IMR-90 (cell line): ENCODE results near the gene RPL31. TPM values are rescaled to one million over a fixed set of nuclear protein-coding genes. Genes with fewer than 3 reads are reported as not detected.

Experiments
- ATAC-seq: fragments of 200-7000 bp; cut with Tn5 transposase; 2 replicates; pipeline ENCODE4 v1.9.1; 2020; ENCODE audit warnings: low read depth, mild to moderate bottlenecking, moderate library complexity
- BruUV-seq: library from RNA; stranded (reverse); fragments of 400-500 nt; replicated peaks from 2 replicates; lab custom pipeline; 2021; lab: Mats Ljungman, UMichigan
- CTCF ChIA-PET: fragments of 300-600 bp; formaldehyde crosslinking; extraction: SDS; loops from one replicate; lab custom pipeline; 2021; ENCODE audit warnings: antibody characterized with exemption; lab: Yijun Ruan, JAX
- POLR2A ChIA-PET: fragments of 300-600 bp; sonication (Branson Sonifier 250); formaldehyde crosslinking; loops from one replicate; lab custom pipeline; 2022; ENCODE audit warnings: antibody characterized with exemption; ENCODE audit not compliant: unreplicated experiment; lab: Charles Lee
- DNase-seq: peaks from one replicate; pipeline ENCODE4 v3.0.0; 2013
- H2AFZ ChIP-seq: replicated peaks from 2 replicates; pipeline ENCODE3; 2013; ENCODE audit warnings: low read length, mild to moderate bottlenecking; ENCODE audit not compliant: poor library complexity
- H2AK5ac ChIP-seq: 2 replicates; pipeline ENCODE4 v1.6.1; 2013; ENCODE audit warnings: low read depth, low read length, inconsistent platforms
- H2AK9ac ChIP-seq: replicated peaks from 2 replicates; pipeline ENCODE3; 2013; ENCODE audit warnings: mild to moderate bottlenecking, low read depth, low read length, moderate library complexity; ENCODE audit not compliant: poor library complexity
- H2BK120ac ChIP-seq: 2 replicates; pipeline ENCODE4 v1.6.1; 2013; ENCODE audit warnings: low read depth, low read length, inconsistent platforms
- H2BK15ac ChIP-seq: 3 replicates; pipeline ENCODE4 v1.6.1; 2013; ENCODE audit warnings: low read depth, low read length, inconsistent platforms
- H2BK20ac ChIP-seq: 2 replicates; pipeline ENCODE4 v1.6.1; 2013; ENCODE audit warnings: low read depth, mild to moderate bottlenecking, inconsistent platforms, low read length, moderate library complexity
- H2BK5ac ChIP-seq: 2 replicates; pipeline ENCODE4 v1.6.1; 2013; ENCODE audit warnings: mild to moderate bottlenecking, low read depth, low read length, inconsistent platforms; ENCODE audit not compliant: poor library complexity, severe bottlenecking
- H3K14ac ChIP-seq: replicated peaks from 2 replicates; pipeline ENCODE4 v1.6.1; 2013; ENCODE audit warnings: low read depth, low read length, inconsistent platforms
- H3K18ac ChIP-seq: 2 replicates; pipeline ENCODE4 v1.6.1; 2013; ENCODE audit warnings: low read depth, low read length, control low read depth
- H3K23ac ChIP-seq: 2 replicates; pipeline ENCODE4 v1.6.1; 2013; ENCODE audit warnings: low read depth, low read length, inconsistent platforms
- H3K27ac ChIP-seq: 2 replicates; pipeline ENCODE4 v1.5.1; 2013; ENCODE audit warnings: mild to moderate bottlenecking, control low read depth, low read length; ENCODE audit not compliant: insufficient read depth
- H3K27me3 ChIP-seq: 2 replicates; pipeline ENCODE4 v1.6.1; 2013; ENCODE audit warnings: low read length; ENCODE audit not compliant: control insufficient read depth, insufficient read depth
- H3K36me3 ChIP-seq: 2 replicates; pipeline ENCODE4 v1.6.1; 2013; ENCODE audit warnings: low read length, mixed read lengths; ENCODE audit not compliant: control insufficient read depth, insufficient read depth
- H3K4ac ChIP-seq: 2 replicates; pipeline ENCODE4 v1.6.1; 2013; ENCODE audit warnings: low read depth, low read length, inconsistent platforms
- H3K4me1 ChIP-seq: 2 replicates; pipeline ENCODE4 v1.6.1; 2013; ENCODE audit warnings: low read length, mixed read lengths; ENCODE audit not compliant: control insufficient read depth, insufficient read depth
- H3K4me2 ChIP-seq: 2 replicates; pipeline ENCODE4 v1.6.1; 2013; ENCODE audit warnings: low read depth, mild to moderate bottlenecking, control low read depth, low read length, moderate library complexity
- H3K4me3 ChIP-seq: 2 replicates; pipeline ENCODE4 v1.5.1; 2013; ENCODE audit warnings: low read depth, mild to moderate bottlenecking, control low read depth, low read length, moderate library complexity; ENCODE audit not compliant: insufficient read depth
- H3K56ac ChIP-seq: 2 replicates; pipeline ENCODE4 v1.6.1; 2013; ENCODE audit warnings: low read length, inconsistent platforms; ENCODE audit not compliant: insufficient read depth; ENCODE audit errors: extremely low read depth
- H3K79me1 ChIP-seq, 2 experiments: 2 replicates each; pipeline ENCODE4 v1.6.1; 2013; ENCODE audit warnings: low read length in 2 of 2, inconsistent platforms in 1 of 2, low read depth in 1 of 2
- H3K9ac ChIP-seq: 2 replicates; pipeline ENCODE4 v1.6.1; 2013; ENCODE audit warnings: low read depth, low read length, control low read depth
- H3K9me1 ChIP-seq: 2 replicates; pipeline ENCODE4 v1.6.1; 2013; ENCODE audit warnings: low read length, inconsistent platforms; ENCODE audit not compliant: insufficient read depth
- H3K9me3 ChIP-seq: 2 replicates; pipeline ENCODE4 v1.6.1; 2013; ENCODE audit warnings: low read length; ENCODE audit not compliant: control insufficient read depth, insufficient read depth
- H4K20me1 ChIP-seq: 2 replicates; pipeline ENCODE4 v1.6.1; 2013; ENCODE audit warnings: low read length, inconsistent platforms; ENCODE audit not compliant: insufficient read depth
- H4K5ac ChIP-seq: 2 replicates; pipeline ENCODE4 v1.6.1; 2013; ENCODE audit warnings: mild to moderate bottlenecking, low read depth, low read length, control low read depth
- H4K8ac ChIP-seq, 2 experiments: 2 replicates each; pipeline ENCODE4 v1.6.1; 2013; ENCODE audit warnings: low read depth in 2 of 2, low read length in 2 of 2, control low read depth in 1 of 2, inconsistent platforms in 1 of 2
- H4K91ac ChIP-seq: 2 replicates; pipeline ENCODE4 v1.6.1; 2013; ENCODE audit warnings: low read depth, low read length, inconsistent platforms; ENCODE audit not compliant: insufficient read depth
- BHLHE40 ChIP-seq: fragments of 150-350 bp; IDR thresholded peaks from 2 replicates; pipeline ENCODE4 v1.6.1; 2016; ENCODE audit warnings: mild to moderate bottlenecking, low read depth, low read length
- CEBPB ChIP-seq: IDR thresholded peaks from 2 replicates; pipeline ENCODE4 v1.6.1; 2012; ENCODE audit warnings: low read depth, low read length, improper control_type of control experiment
- CHD1 ChIP-seq: IDR thresholded peaks from 2 replicates; pipeline ENCODE4 v1.6.1; 2012; ENCODE audit warnings: low read depth, low read length, improper control_type of control experiment
- CTCF ChIP-seq: conservative IDR thresholded peaks from 2 replicates; pipeline ENCODE4 v1.5.1; 2012; ENCODE audit warnings: mild to moderate bottlenecking, low read depth, low read length, improper control_type of control experiment
- ELK1 ChIP-seq: fragments of 150-350 bp; IDR thresholded peaks from 2 replicates; pipeline ENCODE4 v1.6.1; 2016; ENCODE audit warnings: low read depth, mild to moderate bottlenecking, low read length, moderate library complexity, borderline replicate concordance
- FOS ChIP-seq: fragments of 150-350 bp; IDR thresholded peaks from 2 replicates; pipeline ENCODE4 v1.6.1; 2016; ENCODE audit warnings: low read depth, low read length
- MAFK ChIP-seq: IDR thresholded peaks from 2 replicates; pipeline ENCODE4 v1.6.1; 2012; ENCODE audit warnings: low read depth, low read length, improper control_type of control experiment
- MAZ ChIP-seq: IDR thresholded peaks from 2 replicates; pipeline ENCODE4 v1.6.1; 2012; ENCODE audit warnings: low read depth, mild to moderate bottlenecking, low read length, improper control_type of control experiment, moderate library complexity, borderline replicate concordance
- MXI1 ChIP-seq: IDR thresholded peaks from 2 replicates; pipeline ENCODE4 v1.6.1; 2012; ENCODE audit warnings: low read depth, mild to moderate bottlenecking, low read length, moderate library complexity, borderline replicate concordance
- NFE2L2 ChIP-seq: fragments of 150-350 bp; IDR thresholded peaks from 2 replicates; pipeline ENCODE4 v1.6.1; 2016; ENCODE audit warnings: low read depth, mild to moderate bottlenecking, low read length
- POLR2A ChIP-seq: IDR thresholded peaks from 2 replicates; pipeline ENCODE4 v1.6.1; 2012; ENCODE audit warnings: mild to moderate bottlenecking, low read depth, low read length
- RAD21 ChIP-seq: IDR thresholded peaks from 2 replicates; pipeline ENCODE4 v1.6.1; 2012; ENCODE audit warnings: low read length, improper control_type of control experiment
- RCOR1 ChIP-seq: IDR thresholded peaks from 2 replicates; pipeline ENCODE4 v1.6.1; 2012; ENCODE audit warnings: mild to moderate bottlenecking, low read length, improper control_type of control experiment; ENCODE audit not compliant: insufficient replicate concordance
- SMC3 ChIP-seq: fragments of 150-350 bp; IDR thresholded peaks from 2 replicates; pipeline ENCODE4 v1.6.1; 2016; ENCODE audit warnings: low read depth, mild to moderate bottlenecking, antibody characterized with exemption, low read length, moderate library complexity
- USF2 ChIP-seq: fragments of 150-350 bp; IDR thresholded peaks from 2 replicates; pipeline ENCODE4 v1.6.1; 2017; ENCODE audit warnings: mild to moderate bottlenecking, antibody characterized with exemption, low read length, low read depth
- WGBS, 2 experiments: methylation state at CpG; one replicate each; pipeline versions ENCODE4 v1.1.5 to v1.1.7; 2013; ENCODE audit warnings: missing lambda C conversion rate in 2 of 2; ENCODE audit not compliant: insufficient read length in 1 of 2; ENCODE audit errors: extremely low coverage in 2 of 2; 5-methylcytosine and 5-hydroxymethylcytosine counted together
- dilution Hi-C: fragments of 300-500 bp; cut with HindIII; formaldehyde crosslinking; loops from one replicate; pipeline ENCODE4 v1.14.3; 2018; ENCODE audit warnings: low sequenced_read_pairs; ENCODE audit not compliant: unreplicated experiment
- in situ Hi-C: fragments of 300-500 bp; cut with MboI; formaldehyde crosslinking; loops from 3 replicates; pipeline ENCODE4 v1.14.3; 2019; ENCODE audit warnings: low sequenced_read_pairs, inconsistent platforms, mixed read lengths
- intact Hi-C: fragments of 100-400 bp; cut with micrococcal nuclease; formaldehyde crosslinking; loops from 2 replicates; pipeline ENCODE4 v1.10.0; 2022
- polyA plus RNA-seq, 3 experiments: library from polyadenylated mRNA; depleted of rRNA; stranded (reverse); fragments of >200 nt; gene quantifications; 2 replicates each; pipeline ENCODE4 v1.2.3, GENCODE V29; 2012; ENCODE audit warnings: low replicate concordance in 1 of 3
- total RNA-seq: library from RNA; depleted of rRNA; stranded (reverse); fragments of >200 nt; gene quantifications from 2 replicates; pipeline ENCODE4 v1.2.3, GENCODE V29; 2012

The RPL31 gene
- total and polyA plus RNA-seq, 2 of the 4 experiments (the other 2 are of a cell fraction): 358 to 2,908 TPM

GRCh38 chr2:101040761-101041160 is 38.7 kb downstream of the RPL31 start:
- H2BK5ac ChIP-seq: no peak overlapping the region
- no peak overlapping the region for H3K14ac ChIP-seq
- ChIA-PET CTCF (interaction anchor here (0.7 kb wide), 1 partner anchor 30 kb away, joined by 3 read pairs; no protein-coding TSS in a partner anchor), POLR2A (no interaction called here)
- H3K23ac ChIP-seq: no peak overlapping the region
- in situ Hi-C loops: no loop called here
- intact Hi-C loops: no loop called here
- no TSS peak for BruUV-seq
- H2AK9ac ChIP-seq: no peak overlapping the region
- H2BK20ac ChIP-seq: no peak overlapping the region
- no peak overlapping the region for H3K4ac ChIP-seq
- ATAC-seq: no peak
- no peak overlapping the region for H2BK120ac ChIP-seq
- H3K56ac ChIP-seq: no peak overlapping the region
- peaks cover 3% of the 10 kb centered on the region; the same call in 1 of the 2 replicates for H3K36me3 ChIP-seq
- H3K4me1 ChIP-seq: no peaks in the 10 kb centered on the region
- no peak overlapping the region for H3K9ac ChIP-seq
- H3K27ac ChIP-seq: no peak overlapping the region
- TF ChIP-seq ELK1 (no peak), USF2 (no peak), MXI1 (no peak), BHLHE40 (no peak), NFE2L2 (no peak), SMC3 (no peak), MAZ (no peak), FOS (no peak), RCOR1 (no peak), RAD21 (no peak), CEBPB (no peak), MAFK (no peak), POLR2A (no peak), CHD1 (no peak), CTCF (no peak)
- DNase-seq: no peak
- H3K79me1 ChIP-seq: no peaks in the 10 kb centered on the region
- peaks cover 2% of the 10 kb centered on the region; the same call in 1 of the 2 replicates for H3K27me3 ChIP-seq
- no peaks in the 10 kb centered on the region for H4K20me1 ChIP-seq
- dilution Hi-C loops: no loop called here
- no peak overlapping the region for H3K18ac ChIP-seq
- no peak overlapping the region for H4K5ac ChIP-seq
- no CpG with 5 or more reads among the region's 6 CpGs for WGBS, 2 experiments
- no peak overlapping the region for H2AK5ac ChIP-seq
- H3K9me1 ChIP-seq: peaks cover 7% of the 10 kb centered on the region
- no peak overlapping the region for H3K4me3 ChIP-seq
- H3K9me3 ChIP-seq: no peaks in the 10 kb centered on the region
- no peak overlapping the region for H2BK15ac ChIP-seq
- no peak overlapping the region for H4K8ac ChIP-seq
- no peak overlapping the region for H4K91ac ChIP-seq
- no peak overlapping the region for H2AFZ ChIP-seq
- H3K4me2 ChIP-seq: no peak overlapping the region
